ENCODE measurements around the gene PAAF1. TPM values are rescaled to one million over a fixed set of nuclear protein-coding genes. Genes with fewer than 3 reads are reported as not detected.

PAAF1 gene
- total and polyA plus RNA-seq, 4 donors = 10.2 to 23.3 (median 13.9) TPM

DNA sequence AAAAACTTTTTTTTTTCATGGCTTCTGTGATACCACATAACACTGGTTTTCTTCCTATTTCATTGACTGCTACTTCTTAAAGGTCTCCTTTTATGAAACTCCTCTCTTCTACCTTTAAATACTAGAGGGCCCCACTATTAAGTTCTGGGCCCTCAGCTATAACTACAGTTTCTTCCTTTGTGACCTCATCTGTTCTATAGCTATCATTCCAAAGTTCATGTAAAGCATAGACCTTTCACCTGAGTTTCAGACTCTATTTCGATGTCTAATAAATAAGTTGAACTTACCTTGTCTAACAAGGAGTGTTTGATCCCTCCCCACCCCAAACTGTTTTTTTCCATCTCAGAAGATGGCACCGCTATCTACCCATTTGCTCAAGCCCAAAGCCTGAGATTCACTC is 35.2 kb downstream of the PAAF1 start:
- Histone ChIP-seq H3K9me3 (ENCODE audit: control insufficient read depth in 4 of 4, insufficient read depth in 3 of 4, low read length in 3 of 4) (no peaks in the 10 kb centered on the region), H3K4me1 (ENCODE audit: control insufficient read depth in 5 of 5, insufficient read depth in 5 of 5, low read length in 5 of 5) (peaks cover 0 to 2% (median 0%) of the 10 kb centered on the region in 5 donors), H3K27ac (ENCODE audit: low read depth in 1 of 2, low read length in 1 of 2) (no peak overlapping the region), H3K27me3 (ENCODE audit: control insufficient read depth in 3 of 3, insufficient read depth in 3 of 3, low read length in 2 of 3) (no peaks in the 10 kb centered on the region), H3K9ac (ENCODE audit: insufficient read depth in 1 of 2, low read length in 2 of 2) (no peak overlapping the region), H3K36me3 (ENCODE audit: control insufficient read depth in 4 of 4, insufficient read depth in 4 of 4, low read length in 4 of 4) (peaks cover 17 to 29% (median 25%) of the 10 kb centered on the region in 4 donors), H3K4me3 (no peak overlapping the region)
- DNase-seq = no peak
- TF ChIP-seq, protein P1, sequence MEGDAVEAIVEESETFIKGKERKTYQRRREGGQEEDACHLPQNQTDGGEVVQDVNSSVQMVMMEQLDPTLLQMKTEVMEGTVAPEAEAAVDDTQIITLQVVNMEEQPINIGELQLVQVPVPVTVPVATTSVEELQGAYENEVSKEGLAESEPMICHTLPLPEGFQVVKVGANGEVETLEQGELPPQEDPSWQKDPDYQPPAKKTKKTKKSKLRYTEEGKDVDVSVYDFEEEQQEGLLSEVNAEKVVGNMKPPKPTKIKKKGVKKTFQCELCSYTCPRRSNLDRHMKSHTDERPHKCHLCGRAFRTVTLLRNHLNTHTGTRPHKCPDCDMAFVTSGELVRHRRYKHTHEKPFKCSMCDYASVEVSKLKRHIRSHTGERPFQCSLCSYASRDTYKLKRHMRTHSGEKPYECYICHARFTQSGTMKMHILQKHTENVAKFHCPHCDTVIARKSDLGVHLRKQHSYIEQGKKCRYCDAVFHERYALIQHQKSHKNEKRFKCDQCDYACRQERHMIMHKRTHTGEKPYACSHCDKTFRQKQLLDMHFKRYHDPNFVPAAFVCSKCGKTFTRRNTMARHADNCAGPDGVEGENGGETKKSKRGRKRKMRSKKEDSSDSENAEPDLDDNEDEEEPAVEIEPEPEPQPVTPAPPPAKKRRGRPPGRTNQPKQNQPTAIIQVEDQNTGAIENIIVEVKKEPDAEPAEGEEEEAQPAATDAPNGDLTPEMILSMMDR (IDR thresholded peaks at IDR 0.05; ENCODE audit: control extremely low read depth, extremely low read depth) = no peak
- no peak for ATAC-seq (ENCODE audit: insufficient read depth, low FRiP score)
- WGBS, 2 donors = 96 to 98% methylated on average over 2 of the region's 2 CpGs

DNA sequence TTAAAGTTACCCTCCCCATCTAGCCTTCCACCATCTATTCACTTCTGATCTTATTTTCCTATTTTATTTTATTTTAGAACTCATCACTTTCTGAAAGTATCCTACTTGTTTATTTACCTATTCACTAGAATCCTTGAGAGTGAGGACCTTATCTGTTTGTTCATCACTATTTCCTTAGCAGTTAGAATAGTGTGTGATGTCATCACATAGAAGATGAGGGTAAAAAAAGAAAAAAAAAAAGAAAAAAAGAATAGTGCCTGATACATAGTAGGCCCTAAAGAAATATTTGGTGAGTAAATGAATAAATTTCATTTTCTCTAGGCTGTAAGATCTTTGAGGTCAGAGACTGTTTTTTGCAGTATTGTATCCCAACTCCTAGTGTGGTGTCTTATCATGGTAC is 36.7 kb downstream of the PAAF1 start:
- Histone ChIP-seq H3K9me3 (ENCODE audit: control insufficient read depth in 4 of 4, insufficient read depth in 3 of 4, low read length in 3 of 4) (no peaks in the 10 kb centered on the region), H3K27me3 (ENCODE audit: control insufficient read depth in 3 of 3, insufficient read depth in 3 of 3, low read length in 2 of 3) (no peaks in the 10 kb centered on the region), H3K27ac (ENCODE audit: low read depth in 1 of 2, low read length in 1 of 2) (no peak overlapping the region), H3K9ac (ENCODE audit: insufficient read depth in 1 of 2, low read length in 2 of 2) (no peak overlapping the region), H3K36me3 (ENCODE audit: control insufficient read depth in 4 of 4, insufficient read depth in 4 of 4, low read length in 4 of 4) (peaks cover 21 to 31% (median 26%) of the 10 kb centered on the region in 4 donors), H3K4me1 (ENCODE audit: control insufficient read depth in 5 of 5, insufficient read depth in 5 of 5, low read length in 5 of 5) (no peaks in the 10 kb centered on the region), H3K4me3 (no peak overlapping the region)
- ATAC-seq (ENCODE audit: insufficient read depth, low FRiP score) = no peak
- TF ChIP-seq, protein P1 (IDR thresholded peaks at IDR 0.05; ENCODE audit: control extremely low read depth, extremely low read depth) = no peak
- DNase-seq = no peak

DNA sequence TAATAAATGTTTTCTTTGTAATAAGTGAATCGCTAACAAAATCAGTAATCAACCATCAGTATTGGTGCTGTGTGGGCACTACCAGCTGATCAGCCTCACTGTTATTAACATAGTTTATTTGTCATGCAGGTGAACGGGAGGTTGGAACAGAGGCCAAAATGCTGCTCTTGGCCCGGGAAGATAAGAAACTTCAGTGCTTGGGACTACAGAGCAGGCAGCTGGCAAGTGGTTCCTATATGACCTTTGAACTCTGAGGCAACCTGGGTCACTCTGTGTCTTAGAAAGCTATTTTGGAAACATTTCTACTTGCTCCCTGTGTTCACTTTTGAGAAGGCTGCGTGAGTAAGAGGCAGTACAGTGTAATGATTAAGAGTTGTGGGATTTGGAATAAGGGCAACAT is 37.5 kb downstream of the PAAF1 start:
- Histone ChIP-seq H3K4me1 (ENCODE audit: control insufficient read depth in 5 of 5, insufficient read depth in 5 of 5, low read length in 5 of 5) (no peaks in the 10 kb centered on the region), H3K9ac (ENCODE audit: insufficient read depth in 1 of 2, low read length in 2 of 2) (no peak overlapping the region), H3K9me3 (ENCODE audit: control insufficient read depth in 4 of 4, insufficient read depth in 3 of 4, low read length in 3 of 4) (no peaks in the 10 kb centered on the region), H3K4me3 (no peak overlapping the region), H3K36me3 (ENCODE audit: control insufficient read depth in 4 of 4, insufficient read depth in 4 of 4, low read length in 4 of 4) (peaks cover 24 to 38% (median 29%) of the 10 kb centered on the region in 4 donors), H3K27me3 (ENCODE audit: control insufficient read depth in 3 of 3, insufficient read depth in 3 of 3, low read length in 2 of 3) (no peaks in the 10 kb centered on the region), H3K27ac (ENCODE audit: low read depth in 1 of 2, low read length in 1 of 2) (no peak overlapping the region)
- TF ChIP-seq, protein P1 (IDR thresholded peaks at IDR 0.05; ENCODE audit: control extremely low read depth, extremely low read depth) = no peak
- ATAC-seq (ENCODE audit: insufficient read depth, low FRiP score) (no peak), DNase-seq (no peak)
- WGBS, 2 donors = 85 to 96% methylated on average over 4 of the region's 4 CpGs

DNA sequence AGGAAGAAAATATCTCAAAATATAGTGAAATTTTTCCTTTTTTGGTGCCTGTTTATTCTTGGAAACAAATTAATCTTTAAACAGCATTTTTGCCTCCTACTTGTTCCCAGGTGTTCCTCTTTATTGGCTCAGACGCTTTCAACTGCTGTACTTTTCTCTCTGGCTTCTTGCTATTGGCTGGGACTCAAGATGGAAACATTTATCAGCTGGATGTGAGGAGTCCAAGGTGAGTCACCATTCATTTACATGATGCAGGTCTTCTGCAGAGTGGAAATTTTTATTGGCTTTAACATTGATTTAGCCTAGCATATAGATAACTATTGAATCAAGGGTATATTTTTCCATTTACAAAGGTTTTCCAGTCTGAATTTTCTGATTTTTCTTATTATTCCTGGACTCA is 39.6 kb downstream of the PAAF1 start:
- ATAC-seq (ENCODE audit: insufficient read depth, low FRiP score) = no peak
- H3K36me3 ChIP-seq (ENCODE audit: control insufficient read depth in 4 of 4, insufficient read depth in 4 of 4, low read length in 4 of 4) = peaks cover 22 to 38% (median 31%) of the 10 kb centered on the region in 4 donors
- H3K27ac ChIP-seq (ENCODE audit: low read depth in 1 of 2, low read length in 1 of 2) = no peak overlapping the region

More for the DNA sequence above, 39.6 kb downstream of the PAAF1 start:
- DNase-seq = no peak
- H3K4me1 ChIP-seq (ENCODE audit: control insufficient read depth in 5 of 5, insufficient read depth in 5 of 5, low read length in 5 of 5) = no peaks in the 10 kb centered on the region
- no peak overlapping the region for H3K9ac ChIP-seq (ENCODE audit: insufficient read depth in 1 of 2, low read length in 2 of 2)
- WGBS, 2 donors = 59 to 89% methylated on average over 1 of the region's 1 CpG
- no peaks in the 10 kb centered on the region for H3K27me3 ChIP-seq (ENCODE audit: control insufficient read depth in 3 of 3, insufficient read depth in 3 of 3, low read length in 2 of 3)
- H3K4me3 ChIP-seq = no peak overlapping the region
- H3K9me3 ChIP-seq (ENCODE audit: control insufficient read depth in 4 of 4, insufficient read depth in 3 of 4, low read length in 3 of 4) = no peaks in the 10 kb centered on the region
- TF ChIP-seq, protein P1 (IDR thresholded peaks at IDR 0.05; ENCODE audit: control extremely low read depth, extremely low read depth) = no peak

Data from lung (tissue), 12 donors.